ENCODE results near the gene CTXND1.

- TF ChIP-seq POLR2AphosphoS5 (IDR thresholded peaks at IDR 0.05; ENCODE audit: low read depth, low read length), result no peak
- no peak for TF ChIP-seq REST (IDR thresholded peaks at IDR 0.05; ENCODE audit: insufficient read depth in 1 of 2, low read depth in 2 of 2, low read length in 2 of 2)
- no peak for TF ChIP-seq SIN3A (IDR thresholded peaks at IDR 0.05; ENCODE audit: borderline replicate concordance, insufficient read depth, low read length)
- TF ChIP-seq TAF1 (IDR thresholded peaks at IDR 0.05; ENCODE audit: borderline replicate concordance, insufficient read depth, low read length), result no peak
- no peak for TF ChIP-seq FOXP2 (optimal IDR thresholded peaks at IDR 0.05; ENCODE audit: borderline replicate concordance, extremely low read depth, extremely low read length, insufficient read depth)
These were observed 49.5 kb upstream of the CTXND1 start for GRCh38 chr15:80301472-80301871.

Measured in PFSK-1 (cell line).